Stimulated activated CD4-positive, alpha-beta T cell treated with anti-CD3 and anti-CD28 coated beads, Interleukin-1b, Interleukin-23, amount 100 ng/mL, for 48 hours (primary cell): ENCODE data around the gene C4BPB.
"Not testable (repeated sequence)": the region's sequence is repeated elsewhere in the genome, so short reads cannot be mapped to it uniquely, and the experiment has no call there.

Source experiments
- DNase-seq: peaks from one replicate; pipeline ENCODE4 v3.0.0-alpha.2; 2020

Gene C4BPB

GRCh38 chr1:207088701-207089626 is at the start of gene C4BPB:
Gene C4BPB, plus strand, starts transcription at chr1:207088860. Its CDS starts 672 bp downstream, at chr1:207089532.
- no peak for DNase-seq

- no peak for DNase-seq
Measured at GRCh38 chr1:207039380-207040180, 49.1 kb upstream of the C4BPB start.

GRCh38 chr1:207040181-207040533 is 48.5 kb upstream of the C4BPB start:
- no peak for DNase-seq

GRCh38 chr1:207041397-207041796 is 47.3 kb upstream of the C4BPB start:
- DNase-seq, result not testable (repeated sequence)

- no peak for DNase-seq
Measured at GRCh38 chr1:207045453-207045852, 43.2 kb upstream of the C4BPB start.

GRCh38 chr1:207047505-207047904 is 41.2 kb upstream of the C4BPB start:
- no peak for DNase-seq

GRCh38 chr1:207048041-207048440 is 40.6 kb upstream of the C4BPB start:
- no peak for DNase-seq

GRCh38 chr1:207049054-207049453 is 39.6 kb upstream of the C4BPB start:
- DNase-seq, result no peak

DNA sequence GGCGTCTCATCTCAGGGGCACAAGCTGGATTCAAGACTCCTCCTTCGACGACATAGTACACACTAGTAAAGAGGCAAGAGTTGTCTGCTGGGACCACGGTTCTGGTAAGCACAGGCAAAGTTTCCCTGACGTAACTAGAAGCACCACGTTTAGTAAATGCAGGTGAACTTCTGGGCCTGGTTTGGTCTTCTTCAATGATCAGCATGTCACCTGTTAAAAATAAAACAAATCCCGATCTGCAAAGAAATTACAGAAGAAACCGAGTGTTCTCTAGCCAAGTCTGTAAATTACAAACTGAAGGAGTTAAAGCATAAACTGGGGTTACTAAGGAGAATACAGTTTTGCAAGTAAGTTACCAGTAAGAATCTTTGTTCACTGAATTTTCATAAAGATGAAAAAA is 39.1 kb upstream of the C4BPB start:
- DNase-seq, result no peak

DNA sequence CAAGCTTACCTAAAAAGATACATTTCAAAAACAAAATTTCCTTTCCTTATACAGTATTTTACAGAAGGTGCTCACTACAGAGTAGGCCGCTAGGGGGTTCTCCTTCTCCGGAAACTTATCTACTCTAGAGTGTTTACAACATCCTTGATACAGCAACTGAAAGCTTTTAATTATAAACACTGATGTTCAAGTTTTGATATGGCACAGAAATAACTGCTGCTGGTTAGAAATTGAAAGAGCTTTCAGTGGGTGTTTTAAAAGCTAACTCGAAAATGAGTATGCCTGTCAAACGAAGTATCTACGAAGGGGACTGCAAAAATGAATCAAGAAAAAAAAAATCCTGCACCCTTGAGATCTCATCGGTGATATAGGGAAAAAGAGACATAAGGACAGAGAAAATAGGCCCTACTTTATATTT is 38.7 kb upstream of the C4BPB start:
- DNase-seq, result peak; percentile 46

DNA sequence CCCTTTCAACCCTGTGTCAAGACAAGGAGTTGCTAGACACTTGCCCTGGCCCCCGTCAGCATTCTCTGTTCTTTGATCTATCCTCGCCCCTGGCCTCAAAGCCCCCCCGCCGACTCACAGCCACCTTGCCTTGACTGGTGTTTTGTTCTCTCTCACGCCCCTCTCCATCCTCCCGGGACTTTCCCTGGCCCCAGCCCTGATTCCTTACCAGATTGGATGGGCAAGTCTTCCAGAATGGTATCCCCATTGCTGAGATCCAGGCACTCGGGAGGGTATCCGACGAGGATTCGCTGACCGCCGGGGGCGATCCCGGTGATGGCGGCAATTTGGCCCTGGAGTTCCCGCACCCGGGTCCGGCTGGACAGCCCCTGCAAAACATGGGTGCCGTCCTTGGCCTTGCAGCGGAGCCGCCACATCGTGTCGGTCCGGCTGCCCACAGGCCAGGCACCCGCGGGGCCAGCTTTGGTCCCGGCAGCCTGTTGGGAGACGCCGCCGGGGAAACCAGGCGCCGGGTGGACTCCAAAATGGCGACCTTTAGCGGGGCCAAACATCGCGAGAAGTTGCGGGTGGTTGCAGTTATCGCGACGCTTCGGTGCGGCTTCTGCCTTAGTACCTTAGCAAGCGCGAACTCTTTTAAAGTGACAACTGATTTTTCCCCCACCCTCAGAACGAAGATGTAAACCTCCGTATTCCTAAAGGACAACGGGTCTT is 38.0 kb upstream of the C4BPB start:
- DNase-seq, result peak; percentile 91

DNA sequence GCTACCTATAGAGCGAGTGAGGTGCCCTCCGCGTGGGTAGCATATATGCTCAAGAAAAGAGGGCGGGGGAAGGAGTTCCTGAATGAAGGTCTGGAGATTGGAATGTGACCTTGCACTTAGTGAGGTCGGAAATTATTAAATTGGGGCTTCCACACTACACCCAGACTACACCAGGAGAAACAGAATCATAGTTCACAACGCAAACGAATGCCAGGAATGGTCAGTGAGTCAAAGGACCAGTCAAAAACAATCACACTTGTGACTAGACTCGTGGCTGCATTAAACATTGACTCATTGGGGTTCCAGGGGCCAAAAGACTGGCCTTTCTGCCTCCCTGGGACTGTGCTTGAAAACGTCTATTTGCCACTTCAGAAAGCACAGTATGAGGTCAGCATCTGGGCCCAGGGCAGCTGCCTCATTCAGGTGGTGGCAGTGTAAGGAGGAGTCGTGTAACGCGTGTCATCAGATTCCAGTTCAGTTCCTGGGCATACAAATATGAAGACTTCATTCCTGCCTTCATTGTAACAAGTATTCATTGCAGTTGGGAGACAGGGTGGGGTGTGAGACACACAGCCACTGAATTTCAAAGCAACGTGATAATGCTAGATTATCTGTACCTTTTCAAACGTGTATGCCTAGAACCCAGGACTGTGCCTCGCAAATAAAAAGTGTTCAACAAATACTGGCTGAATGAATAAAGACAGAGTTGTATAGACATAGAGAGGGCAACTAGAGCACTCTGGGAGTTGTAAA is 37.3 kb upstream of the C4BPB start, which contains the start of gene YOD1:
Gene YOD1, minus strand, starts transcription at position 18 of the 753 bp plus-strand sequence. CDS start 178 bp downstream, outside the sequence.
- peak; percentile 13 for DNase-seq

GRCh38 chr1:207052911-207053769 is 35.5 kb upstream of the C4BPB start, which contains the start of gene PFKFB2:
Gene PFKFB2, plus strand, starts transcription at chr1:207053275. Its CDS starts 1,443 bp downstream, at chr1:207054718.
- DNase-seq, result peak; percentile 93

GRCh38 chr1:207054491-207054890 is 34.2 kb upstream of the C4BPB start:
- no peak for DNase-seq

GRCh38 chr1:207055386-207056001 is 33.2 kb upstream of the C4BPB start:
- no peak for DNase-seq

DNA sequence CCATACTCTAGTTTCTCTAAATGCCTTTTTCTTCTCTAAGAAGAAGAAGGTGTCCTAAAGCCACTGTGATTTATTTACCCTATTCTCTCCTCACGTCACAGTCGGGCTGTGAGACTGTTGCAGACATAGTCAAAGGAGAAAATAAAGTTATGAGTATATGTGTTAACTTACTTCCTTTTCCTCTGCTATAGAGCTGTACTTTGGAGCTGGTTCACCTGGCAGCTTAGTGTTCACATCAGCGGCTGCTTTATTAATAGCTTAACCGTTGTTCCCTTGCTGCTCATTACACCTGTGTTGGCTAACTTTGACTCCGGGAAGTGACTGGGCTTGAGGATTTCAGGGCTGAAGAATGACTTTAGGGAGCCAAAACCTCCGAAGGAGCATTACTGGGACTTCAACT is 32.0 kb upstream of the C4BPB start:
- DNase-seq, result no peak

GRCh38 chr1:207058252-207058651 is 30.4 kb upstream of the C4BPB start:
- DNase-seq, result no peak

- DNase-seq, result no peak
Measured at GRCh38 chr1:207058878-207059867, 29.5 kb upstream of the C4BPB start.

DNA sequence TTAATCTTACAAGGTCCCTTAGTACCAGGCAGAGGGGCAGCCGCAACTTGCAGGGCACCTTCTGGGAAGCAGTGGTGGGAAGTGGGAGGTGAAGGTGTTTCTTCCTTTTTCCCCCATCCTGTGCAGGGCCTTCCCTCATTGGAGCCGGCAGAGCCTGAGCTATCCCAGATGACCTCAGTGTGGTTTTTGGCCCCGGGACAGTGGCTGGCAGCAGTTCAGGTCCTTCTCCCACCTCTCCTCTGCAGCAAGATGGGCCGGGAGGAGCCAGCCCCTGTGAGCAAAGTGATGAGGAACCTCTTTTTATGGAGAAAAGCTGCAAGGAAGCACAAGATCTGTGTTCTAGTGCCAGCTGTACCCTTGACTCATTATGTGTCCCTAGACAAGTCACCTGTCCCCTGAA is 28.8 kb upstream of the C4BPB start:
- DNase-seq, result no peak
